Measurements from ENCODE around the gene PHLDA3. TPM values are rescaled to one million over a fixed set of nuclear protein-coding genes. Genes with fewer than 3 reads are reported as not detected.
A peak's percentile ranks its signal among the peaks of the same experiment; 100 is the strongest.

PHLDA3 gene
- total RNA-seq, 1 donor from 2014 or later: 0.18 TPM

- intact Hi-C loops (cut with micrococcal nuclease): no loop called here
- DNase-seq (no peak), ATAC-seq (ENCODE audit: low read depth) (no peak)
- H3K4me1 Mint-ChIP-seq: peaks cover 6% of the 10 kb centered on the region
- CTCF ChIA-PET: no interaction called here
- TF ChIP-seq CTCF (IDR thresholded peaks at IDR 0.05): no peak
- POLR2A ChIA-PET: no interaction called here
- H3K4me3 Mint-ChIP-seq: no peak overlapping the region
- H3K36me3 Mint-ChIP-seq (ENCODE audit: low read depth): no peaks in the 10 kb centered on the region
- H3K27ac Mint-ChIP-seq: no peak overlapping the region
- no peaks in the 10 kb centered on the region for H3K9me3 Mint-ChIP-seq
- peaks cover 41% of the 10 kb centered on the region for H3K27me3 Mint-ChIP-seq
These were observed 1.6 kb upstream of the PHLDA3 start for GRCh38 chr1:201470581-201470980.

- intact Hi-C loops (cut with micrococcal nuclease): no loop called here
- peaks cover 43% of the 10 kb centered on the region for H3K27me3 Mint-ChIP-seq
- no peaks in the 10 kb centered on the region for H3K36me3 Mint-ChIP-seq (ENCODE audit: low read depth)
- peak overlapping the region; percentile 56 for H3K4me3 Mint-ChIP-seq
- TF ChIP-seq CTCF (IDR thresholded peaks at IDR 0.05): no peak
- no peak for ATAC-seq (ENCODE audit: low read depth)
- CTCF ChIA-PET: no interaction called here
- DNase-seq: no peak
- H3K4me1 Mint-ChIP-seq: peaks cover 6% of the 10 kb centered on the region
- no peaks in the 10 kb centered on the region for H3K9me3 Mint-ChIP-seq
- POLR2A ChIA-PET: no interaction called here
- H3K27ac Mint-ChIP-seq: no peak overlapping the region
These were observed 672 bp upstream of the PHLDA3 start for GRCh38 chr1:201469645-201470074.

- ATAC-seq (ENCODE audit: low read depth): peak; percentile 31
- POLR2A ChIA-PET: no interaction called here
These were observed 516 bp downstream of the PHLDA3 start for GRCh38 chr1:201468501-201468843.

GRCh38 chr1:201466492-201466891, 2.5 kb downstream of the PHLDA3 start:
- Mint-ChIP-seq H3K4me1 (peaks cover 6% of the 10 kb centered on the region), H3K27ac (no peak overlapping the region), H3K4me3 (no peak overlapping the region), H3K27me3 (peaks cover 29% of the 10 kb centered on the region), H3K9me3 (no peaks in the 10 kb centered on the region), H3K36me3 (ENCODE audit: low read depth) (no peaks in the 10 kb centered on the region)
- no peak for TF ChIP-seq CTCF (IDR thresholded peaks at IDR 0.05)
- CTCF ChIA-PET: interaction anchor here (1.1 kb wide), 1 partner anchor 15 kb away, joined by 3 read pairs; no protein-coding TSS in a partner anchor
- no peak for DNase-seq
- POLR2A ChIA-PET: interaction anchor here (0.6 kb wide), 1 partner anchor 127 kb away, joined by 3 read pairs; no protein-coding TSS in a partner anchor
- intact Hi-C loops (cut with micrococcal nuclease): no loop called here
- no peak for ATAC-seq (ENCODE audit: low read depth)

More at GRCh38 chr1:201468501-201468843, 516 bp downstream of the PHLDA3 start:
- peaks cover 6% of the 10 kb centered on the region for H3K4me1 Mint-ChIP-seq
- DNase-seq: no peak
- H3K27me3 Mint-ChIP-seq: peaks cover 39% of the 10 kb centered on the region
- no peak for TF ChIP-seq CTCF (IDR thresholded peaks at IDR 0.05)
- intact Hi-C loops (cut with micrococcal nuclease): no loop called here
- H3K27ac Mint-ChIP-seq: no peak overlapping the region
- no peaks in the 10 kb centered on the region for H3K9me3 Mint-ChIP-seq
- CTCF ChIA-PET: no interaction called here
- H3K36me3 Mint-ChIP-seq (ENCODE audit: low read depth): no peaks in the 10 kb centered on the region
- H3K4me3 Mint-ChIP-seq: no peak overlapping the region

- Mint-ChIP-seq H3K36me3 (ENCODE audit: low read depth) (no peaks in the 10 kb centered on the region), H3K27ac (no peak overlapping the region), H3K4me3 (no peak overlapping the region), H3K9me3 (no peaks in the 10 kb centered on the region), H3K4me1 (peaks cover 6% of the 10 kb centered on the region), H3K27me3 (peaks cover 23% of the 10 kb centered on the region)
- no peak for ATAC-seq (ENCODE audit: low read depth)
- ChIA-PET POLR2A (interaction anchor here (0.6 kb wide), 1 partner anchor 594 kb away, joined by 3 read pairs; no protein-coding TSS in a partner anchor), CTCF (no interaction called here)
- no peak for DNase-seq
- intact Hi-C loops (cut with micrococcal nuclease): no loop called here
- no peak for TF ChIP-seq CTCF (IDR thresholded peaks at IDR 0.05)
These were observed 3.2 kb downstream of the PHLDA3 start for GRCh38 chr1:201465698-201466290.

All from activated B cell treated with CpG ODN at 0.5 μM for 24 hours (primary cell).